Measurements from ENCODE around the gene MBL2.

The MBL2 gene

DNA sequence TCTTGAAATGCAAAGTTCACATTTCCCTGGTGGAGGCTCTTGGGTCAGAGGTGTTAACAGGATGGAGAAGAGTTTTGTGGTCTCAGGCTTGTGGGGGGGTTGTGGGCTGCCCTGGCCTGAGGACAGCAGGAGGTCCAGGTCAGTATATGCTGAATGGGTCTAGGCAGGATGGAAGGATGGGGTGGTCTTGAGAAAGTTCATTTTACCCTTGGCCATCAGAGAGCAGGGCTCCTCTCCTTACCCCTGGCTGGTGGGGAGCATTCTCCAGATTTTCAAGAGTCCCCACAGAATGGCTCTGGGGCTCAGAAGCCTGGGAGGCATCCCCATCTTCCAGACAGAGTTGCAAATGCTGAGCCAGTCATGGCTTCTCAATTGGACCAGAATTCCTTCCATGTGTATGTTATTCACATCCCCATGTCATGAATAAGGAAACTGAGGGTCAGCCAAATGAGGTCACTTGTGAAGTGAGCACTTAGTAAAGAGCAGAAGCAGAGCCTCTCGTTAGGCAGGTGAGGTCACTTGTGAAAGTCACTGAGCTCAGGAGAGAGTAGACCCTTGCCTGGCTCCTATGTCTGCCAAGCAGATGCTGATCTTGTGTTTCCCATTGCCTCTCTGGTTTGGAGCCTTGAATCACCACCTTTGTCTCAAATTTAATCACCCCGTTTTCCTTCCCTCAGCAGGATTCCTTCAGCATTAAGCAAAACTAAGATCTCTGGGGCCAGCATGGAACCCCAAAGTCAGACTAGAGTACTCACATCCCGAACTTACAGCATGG lies 33.0 kb downstream of the MBL2 start:
- DNase-seq: no peak

DNA sequence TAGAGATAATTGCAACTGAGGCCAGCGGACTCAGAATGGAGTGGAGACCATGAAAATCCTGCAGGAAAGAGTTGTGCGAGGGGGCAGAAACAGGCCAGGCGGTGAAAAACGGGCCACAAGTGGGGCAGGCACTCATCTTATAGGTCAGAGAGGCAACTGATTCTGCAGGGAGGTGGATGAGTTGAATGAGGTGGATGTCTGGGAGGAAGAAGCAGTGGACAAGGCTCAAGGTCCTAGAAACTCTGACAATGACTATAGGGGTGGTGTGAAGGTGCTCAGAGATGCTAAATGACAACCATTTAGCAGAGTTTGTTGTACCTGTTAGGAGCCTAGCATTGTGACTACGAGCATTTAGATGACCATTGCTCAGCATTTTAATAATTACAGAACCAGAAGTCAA lies 33.6 kb downstream of the MBL2 start:
- DNase-seq: no peak

DNA sequence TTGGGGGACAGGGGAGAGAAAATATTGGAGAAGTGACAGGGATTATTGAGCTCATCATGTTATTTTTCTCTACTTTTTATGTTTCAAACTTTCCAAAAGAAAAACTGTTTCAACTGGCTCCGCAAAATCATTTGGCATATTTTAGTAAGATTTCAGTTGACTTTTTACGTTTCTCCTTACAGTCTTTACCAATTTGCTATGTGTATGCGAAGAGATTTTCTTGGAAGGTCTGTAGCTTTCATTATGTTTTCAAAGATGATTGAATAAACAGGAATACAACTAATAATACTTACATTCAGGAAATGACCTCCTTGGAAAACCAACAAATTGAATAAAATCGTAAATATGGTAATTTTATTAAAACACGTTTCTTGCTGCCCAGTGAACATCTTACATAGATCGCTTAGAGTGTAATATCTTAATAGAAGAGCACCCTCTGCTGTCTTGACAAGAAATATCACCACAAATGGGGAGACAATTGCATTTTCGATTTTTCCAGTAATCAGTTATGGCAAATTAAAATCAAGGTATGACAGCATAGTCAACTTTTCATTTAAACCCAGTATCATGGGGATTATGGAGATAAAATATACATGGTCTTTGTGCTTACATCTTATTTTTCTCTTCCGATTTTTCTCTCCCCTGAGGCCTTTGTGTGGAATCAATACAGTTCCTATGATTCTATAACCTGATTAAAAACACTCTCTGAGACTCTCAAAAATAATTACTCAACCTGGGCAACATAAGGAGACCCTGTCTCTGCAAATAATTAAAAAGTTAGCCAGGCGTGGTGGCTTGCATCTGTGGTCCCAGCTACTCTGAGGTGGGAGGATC lies 43.1 kb downstream of the MBL2 start:
- DNase-seq: no peak

DNA sequence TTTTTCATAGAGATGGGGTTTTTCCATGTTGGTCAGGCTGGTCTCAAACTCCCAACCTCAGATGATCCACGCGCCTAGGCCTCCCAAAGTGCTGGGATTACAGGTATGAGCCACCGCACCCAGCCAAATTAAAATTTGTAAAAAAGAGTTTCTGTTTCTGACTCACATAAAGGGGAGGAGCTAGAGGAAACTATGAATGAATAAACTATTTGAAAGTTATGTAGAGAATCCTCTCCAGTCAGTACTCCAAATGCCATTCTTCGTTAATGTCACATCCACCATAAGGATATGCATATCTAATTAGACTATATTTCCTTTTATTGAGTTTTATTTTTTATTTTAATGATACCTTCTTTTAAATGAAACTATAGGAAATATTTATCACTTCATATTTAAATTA lies 52.6 kb downstream of the MBL2 start:
- no peak for DNase-seq

Data from NCI-H1694 (cell line).